Measurements from ENCODE around the gene TNFSF18.

The TNFSF18 gene

DNA sequence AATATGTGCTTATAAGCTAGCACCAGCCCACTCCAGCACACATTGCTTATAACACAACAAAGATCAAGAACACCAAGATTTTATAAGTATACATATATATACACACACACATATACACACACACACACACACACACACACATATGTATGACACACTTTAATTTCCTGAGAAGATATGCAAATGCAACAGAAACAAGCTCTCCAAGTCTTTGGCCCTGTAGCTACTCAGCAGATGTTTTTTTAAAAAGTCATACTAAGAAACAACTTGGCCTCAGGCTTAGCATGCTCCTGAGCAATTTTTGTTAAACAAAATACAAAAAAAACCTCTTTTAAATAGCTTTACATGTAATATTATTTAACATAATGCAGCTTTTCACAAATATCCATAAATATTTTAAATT lies 11.1 kb downstream of the TNFSF18 start:
- TF ChIP-seq, protein P1, sequence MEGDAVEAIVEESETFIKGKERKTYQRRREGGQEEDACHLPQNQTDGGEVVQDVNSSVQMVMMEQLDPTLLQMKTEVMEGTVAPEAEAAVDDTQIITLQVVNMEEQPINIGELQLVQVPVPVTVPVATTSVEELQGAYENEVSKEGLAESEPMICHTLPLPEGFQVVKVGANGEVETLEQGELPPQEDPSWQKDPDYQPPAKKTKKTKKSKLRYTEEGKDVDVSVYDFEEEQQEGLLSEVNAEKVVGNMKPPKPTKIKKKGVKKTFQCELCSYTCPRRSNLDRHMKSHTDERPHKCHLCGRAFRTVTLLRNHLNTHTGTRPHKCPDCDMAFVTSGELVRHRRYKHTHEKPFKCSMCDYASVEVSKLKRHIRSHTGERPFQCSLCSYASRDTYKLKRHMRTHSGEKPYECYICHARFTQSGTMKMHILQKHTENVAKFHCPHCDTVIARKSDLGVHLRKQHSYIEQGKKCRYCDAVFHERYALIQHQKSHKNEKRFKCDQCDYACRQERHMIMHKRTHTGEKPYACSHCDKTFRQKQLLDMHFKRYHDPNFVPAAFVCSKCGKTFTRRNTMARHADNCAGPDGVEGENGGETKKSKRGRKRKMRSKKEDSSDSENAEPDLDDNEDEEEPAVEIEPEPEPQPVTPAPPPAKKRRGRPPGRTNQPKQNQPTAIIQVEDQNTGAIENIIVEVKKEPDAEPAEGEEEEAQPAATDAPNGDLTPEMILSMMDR (IDR thresholded peaks at IDR 0.05; ENCODE audit: low read depth, low read length) = no peak
- no peak overlapping the region for H3K4me3 ChIP-seq (ENCODE audit: low read depth, low read length)

DNA sequence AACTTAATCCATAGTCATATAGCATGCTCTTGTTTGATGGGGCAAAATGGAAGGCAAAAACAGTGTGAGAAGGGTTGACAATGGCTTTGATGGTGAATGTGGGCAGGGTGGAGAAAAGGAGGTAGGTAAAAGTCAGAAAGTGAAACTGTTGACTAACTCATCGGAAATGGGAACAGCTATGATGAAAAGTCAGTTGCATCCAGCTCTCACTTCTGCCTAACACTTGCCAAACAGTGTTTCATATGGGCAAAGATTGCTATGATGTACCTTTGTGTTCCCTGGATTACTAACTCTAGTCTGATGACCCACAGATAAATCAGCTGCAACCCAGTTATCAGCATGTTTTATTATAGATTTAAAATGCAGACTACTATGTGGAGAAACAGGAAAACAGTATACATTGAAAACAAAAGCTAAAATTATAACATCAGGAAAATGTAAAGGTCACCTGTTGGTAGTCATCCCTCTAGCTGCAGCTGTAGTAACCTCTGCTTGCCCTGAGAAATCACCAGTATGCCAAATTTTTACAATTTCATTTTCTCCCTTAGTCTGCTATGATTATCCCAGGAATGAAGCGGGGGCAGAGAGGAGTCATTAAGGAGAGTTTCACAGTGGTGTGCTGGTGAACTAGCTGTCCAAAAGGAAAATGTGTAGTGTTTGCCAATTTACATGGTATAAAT lies 11.7 kb downstream of the TNFSF18 start:
- no peak overlapping the region for H3K4me3 ChIP-seq (ENCODE audit: low read depth, low read length)
- TF ChIP-seq, protein P1 (IDR thresholded peaks at IDR 0.05; ENCODE audit: low read depth, low read length) = no peak

DNA sequence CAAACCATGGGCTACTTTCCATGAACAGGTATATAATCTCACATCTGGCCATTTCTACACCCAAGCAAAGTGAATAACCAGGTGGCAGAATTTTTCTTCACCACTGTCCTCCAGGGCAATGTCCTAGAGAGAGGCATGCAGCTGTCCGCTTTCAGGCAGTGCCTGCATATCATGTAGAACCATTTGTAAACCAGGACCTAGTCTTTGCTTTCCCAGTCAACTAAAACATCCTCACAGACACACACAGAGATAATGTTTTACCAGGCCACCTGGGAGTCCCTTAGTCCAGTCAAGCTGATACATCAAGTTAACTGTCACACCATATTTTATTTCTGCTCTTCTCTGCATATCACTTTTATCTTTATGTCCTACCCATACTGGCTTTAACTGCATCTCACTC lies 26.2 kb downstream of the TNFSF18 start:
- TF ChIP-seq, protein P1 (IDR thresholded peaks at IDR 0.05; ENCODE audit: low read depth, low read length) = no peak
- H3K4me3 ChIP-seq (ENCODE audit: low read depth, low read length) = no peak overlapping the region

DNA sequence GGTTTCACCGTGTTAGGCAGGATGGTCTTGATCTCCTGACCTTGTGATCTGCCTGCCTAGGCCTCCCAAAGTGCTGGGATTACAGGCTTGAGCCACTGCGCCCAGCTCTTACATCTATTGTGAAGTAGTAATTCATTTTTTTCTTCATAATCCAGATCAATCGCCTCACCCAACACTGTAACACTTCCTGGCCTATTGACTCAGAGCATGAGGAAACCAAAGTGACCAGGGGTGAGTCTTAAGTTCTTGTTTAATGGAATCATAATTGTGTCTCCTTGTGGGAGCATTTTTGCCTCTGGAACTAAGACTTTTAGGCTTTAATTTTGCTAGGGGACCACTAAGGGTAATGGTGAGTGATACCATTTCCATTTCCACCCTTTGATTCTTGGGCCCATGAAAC lies 27.4 kb downstream of the TNFSF18 start:
- TF ChIP-seq, protein P1 (IDR thresholded peaks at IDR 0.05; ENCODE audit: low read depth, low read length) = no peak
- H3K4me3 ChIP-seq (ENCODE audit: low read depth, low read length) = no peak overlapping the region

DNA sequence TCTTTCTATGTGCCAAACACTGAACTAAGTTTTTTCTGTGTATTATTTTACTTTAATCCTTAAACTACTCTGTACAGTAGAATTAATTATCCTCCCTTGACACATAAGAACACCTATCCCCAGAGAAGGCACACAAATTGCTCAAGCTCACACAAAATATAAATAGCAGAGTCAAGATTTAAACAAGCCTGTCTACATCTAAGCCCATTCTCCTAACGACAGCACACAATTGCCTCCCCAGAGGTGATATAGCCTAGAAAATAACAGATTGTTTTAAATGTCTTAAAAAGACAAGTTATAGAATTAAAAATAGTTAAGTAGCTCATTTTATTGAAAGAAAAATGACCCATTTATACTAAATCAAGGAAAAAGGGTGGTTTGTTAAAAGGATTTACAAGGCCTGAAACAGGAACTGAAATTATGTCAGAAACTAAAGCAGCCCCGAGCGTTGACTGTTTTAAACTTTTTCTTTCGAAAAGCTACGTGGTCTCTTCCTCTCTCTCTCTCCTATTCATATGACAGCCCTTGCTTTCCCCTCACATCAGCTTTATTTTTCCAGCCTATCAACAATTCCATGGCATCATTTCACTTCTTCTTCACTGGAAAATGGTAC lies 30.5 kb downstream of the TNFSF18 start:
- TF ChIP-seq, protein P1 (IDR thresholded peaks at IDR 0.05; ENCODE audit: low read depth, low read length) = no peak
- H3K4me3 ChIP-seq (ENCODE audit: low read depth, low read length) = no peak overlapping the region

DNA sequence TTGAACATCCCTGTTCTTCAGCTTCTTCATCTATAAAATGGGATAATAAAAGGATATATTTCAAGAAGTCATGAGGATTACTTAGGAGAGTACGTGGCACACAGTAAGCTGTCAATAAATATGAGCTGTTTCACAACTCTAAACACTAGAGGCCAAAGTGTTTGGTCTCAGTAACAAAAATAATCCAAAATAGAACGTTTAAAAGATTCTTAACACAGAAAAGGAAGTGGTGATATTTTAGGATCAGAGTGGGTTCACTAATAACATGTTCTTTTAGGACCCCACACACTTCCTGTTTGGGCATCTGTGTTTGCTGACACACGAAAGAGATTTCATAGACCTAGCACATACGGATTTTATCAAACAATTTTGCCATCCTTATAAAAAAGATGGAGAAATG lies 32.9 kb downstream of the TNFSF18 start:
- TF ChIP-seq, protein P1 (IDR thresholded peaks at IDR 0.05; ENCODE audit: low read depth, low read length) = no peak
- H3K4me3 ChIP-seq (ENCODE audit: low read depth, low read length) = no peak overlapping the region

DNA sequence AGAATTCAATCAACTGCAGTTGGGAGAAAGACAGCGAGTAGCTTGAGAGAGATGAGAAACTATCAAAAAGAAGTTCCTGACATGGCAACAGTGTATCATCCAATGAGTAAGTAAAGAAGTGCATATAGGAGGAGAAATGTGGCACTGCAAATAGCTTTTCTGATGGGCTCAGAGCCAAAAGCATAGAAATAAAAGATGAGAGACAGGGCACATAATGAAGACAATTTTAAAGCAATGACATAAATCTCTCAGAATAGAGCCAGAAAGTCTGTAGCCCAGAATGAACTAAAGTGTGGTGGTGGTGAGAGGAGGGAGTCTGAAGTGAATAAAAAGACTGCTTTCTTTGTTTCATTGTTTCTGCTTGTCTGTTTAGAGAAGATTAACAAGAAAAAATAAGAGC lies 34.3 kb downstream of the TNFSF18 start:
- TF ChIP-seq, protein P1 (IDR thresholded peaks at IDR 0.05; ENCODE audit: low read depth, low read length) = no peak
- H3K4me3 ChIP-seq (ENCODE audit: low read depth, low read length) = no peak overlapping the region

Data from WI38 (cell line).